Left forelimb (tissue), 1 donor: Measurements from ENCODE around the gene C7orf33.
A peak's percentile ranks its signal among the peaks of the same experiment; 100 is the strongest.
"Not testable (repeated sequence)": the region's sequence is repeated elsewhere in the genome, so short reads cannot be mapped to it uniquely, and the experiment has no call there.

Experiments used
- DNase-seq: peaks from one replicate; pipeline ENCODE4 v3.0.0-alpha.2; 2018; ENCODE audit warnings: low spot score

C7orf33 gene, protein sequence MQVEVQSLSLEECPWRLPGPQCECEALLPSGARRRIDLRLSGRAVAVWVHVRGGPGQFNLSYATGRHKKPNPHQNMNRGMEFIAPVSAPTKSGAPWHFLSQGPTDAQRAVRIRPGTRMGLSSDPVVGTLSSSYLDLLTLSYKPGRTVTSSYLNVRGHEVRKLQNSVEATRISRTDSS

DNA sequence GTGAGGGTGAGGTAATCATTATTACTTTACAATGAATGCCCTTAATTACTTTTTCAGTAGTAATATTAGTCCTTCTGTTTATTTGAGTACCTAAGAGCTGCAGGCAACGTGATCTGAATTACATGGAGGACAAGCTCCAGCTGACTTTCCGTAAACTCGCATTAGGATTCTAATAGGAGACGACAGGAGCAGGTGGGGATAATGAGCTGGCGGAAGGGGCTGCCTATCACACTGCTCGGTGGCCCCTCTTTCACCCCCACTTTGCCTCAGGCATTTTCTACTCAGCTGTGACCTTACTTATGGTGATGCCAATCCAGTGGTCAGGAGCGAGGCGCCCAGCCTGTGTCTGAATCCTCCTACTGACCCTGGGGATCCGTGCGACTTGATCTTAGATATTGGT, at the start of gene C7orf33:
C7orf33 (plus strand) TSS at position 296 of the 400 bp plus-strand sequence. CDS start 160 bp downstream, outside the sequence.
- no peak for DNase-seq

DNA sequence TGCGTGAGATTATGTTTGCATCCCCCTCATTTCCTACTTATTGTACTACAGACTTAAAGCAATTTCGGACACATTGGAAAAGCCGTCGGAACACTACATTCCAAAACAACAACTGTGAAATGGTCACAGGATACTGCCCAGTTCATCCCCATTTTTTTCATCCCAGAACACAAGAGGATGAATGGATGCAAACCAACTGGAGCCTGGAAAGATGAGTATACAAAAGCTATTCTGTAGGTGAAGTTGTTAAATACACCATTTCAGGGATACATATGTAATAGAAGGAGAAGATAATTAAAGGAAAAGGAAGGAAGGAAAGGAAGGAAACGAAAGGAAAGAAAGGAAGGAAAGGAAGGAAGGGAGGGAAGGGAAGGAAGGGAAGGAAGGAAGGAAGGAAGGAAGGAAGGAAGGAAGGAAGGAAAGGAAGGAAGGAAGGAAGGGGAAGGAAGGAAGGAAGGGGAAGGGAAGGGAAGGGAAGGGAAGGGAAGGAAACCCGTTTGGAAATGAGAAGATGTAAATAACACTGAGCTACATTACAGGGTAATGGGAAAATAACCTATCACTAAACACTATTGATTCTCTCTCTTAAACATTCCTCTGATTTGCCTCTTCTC, 48.6 kb upstream of the C7orf33 start:
- no peak for DNase-seq

DNA sequence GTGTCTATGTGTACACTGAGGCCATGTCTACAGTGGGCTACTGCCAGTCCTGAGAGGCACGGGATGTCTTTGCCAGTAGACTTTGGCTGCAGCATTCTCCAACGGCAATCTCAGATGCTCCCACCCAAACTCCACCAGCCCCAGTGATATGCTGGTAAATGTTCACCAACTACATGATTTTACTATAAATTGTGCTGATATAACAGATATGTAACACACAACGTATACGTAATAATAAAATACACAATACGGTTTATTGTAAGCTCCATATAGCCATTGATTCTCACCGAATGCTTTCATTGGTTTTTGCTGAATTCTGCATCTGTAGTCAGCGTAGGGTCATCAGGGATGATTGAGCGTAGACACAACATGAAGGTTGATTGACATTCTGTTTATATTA, 47.3 kb upstream of the C7orf33 start:
- no peak for DNase-seq

DNA sequence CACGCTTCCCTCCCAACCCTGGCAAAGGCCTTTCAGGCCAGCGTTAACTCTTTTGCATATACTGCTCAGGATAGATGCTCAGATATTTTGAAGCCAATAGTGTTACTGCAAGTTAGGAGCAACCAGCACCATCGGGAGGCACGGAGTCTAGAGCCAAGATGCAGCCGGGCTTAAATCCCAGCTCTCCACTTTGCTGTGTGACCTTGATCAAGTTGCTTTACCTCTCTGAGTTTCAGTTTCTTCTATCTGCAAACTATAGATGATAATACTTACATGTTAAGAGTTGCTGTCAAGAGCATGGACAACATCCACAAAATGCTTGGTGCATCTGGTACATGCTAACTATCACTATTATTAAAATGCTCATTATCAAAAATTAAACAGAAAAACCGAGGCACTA, 45.4 kb upstream of the C7orf33 start:
- DNase-seq = no peak

DNA sequence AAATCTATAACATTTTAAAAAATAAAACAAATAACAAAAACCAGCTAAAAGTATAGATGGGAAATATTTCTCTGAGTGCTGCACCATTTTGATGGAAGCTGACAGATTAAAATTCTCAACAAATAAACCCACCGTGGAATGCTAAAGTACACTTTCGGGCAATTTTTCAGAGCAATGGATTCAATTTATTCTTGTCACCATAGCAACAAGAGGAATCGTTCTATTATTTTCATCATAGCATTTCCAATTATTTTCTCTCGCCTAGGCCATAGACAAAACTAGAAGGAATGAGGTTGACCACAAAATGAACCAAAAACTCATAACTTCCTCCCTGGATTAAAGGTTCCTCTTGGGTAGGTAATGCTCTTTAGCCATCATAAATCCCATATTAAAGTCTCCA, 44.6 kb upstream of the C7orf33 start:
- no peak for DNase-seq

DNA sequence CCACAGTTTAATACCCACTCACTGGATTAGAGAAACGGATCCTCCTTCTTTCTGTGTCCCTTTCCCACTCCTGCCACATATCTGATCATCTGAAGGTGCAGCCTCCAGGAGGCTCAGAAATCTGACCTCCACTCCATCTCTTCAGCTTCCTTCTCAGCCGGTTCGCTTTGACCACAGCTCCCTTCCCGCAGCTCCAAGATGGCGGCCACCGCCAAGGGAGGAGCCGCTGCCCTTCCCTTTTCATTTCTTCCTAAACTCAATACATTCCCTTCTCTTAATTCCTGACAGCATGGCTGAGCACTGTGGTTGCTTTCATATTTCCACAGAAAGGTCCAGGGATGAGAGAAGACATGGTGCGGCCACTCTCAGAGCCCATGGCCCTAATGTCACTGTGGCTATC, 43.7 kb upstream of the C7orf33 start:
- no peak for DNase-seq

DNA sequence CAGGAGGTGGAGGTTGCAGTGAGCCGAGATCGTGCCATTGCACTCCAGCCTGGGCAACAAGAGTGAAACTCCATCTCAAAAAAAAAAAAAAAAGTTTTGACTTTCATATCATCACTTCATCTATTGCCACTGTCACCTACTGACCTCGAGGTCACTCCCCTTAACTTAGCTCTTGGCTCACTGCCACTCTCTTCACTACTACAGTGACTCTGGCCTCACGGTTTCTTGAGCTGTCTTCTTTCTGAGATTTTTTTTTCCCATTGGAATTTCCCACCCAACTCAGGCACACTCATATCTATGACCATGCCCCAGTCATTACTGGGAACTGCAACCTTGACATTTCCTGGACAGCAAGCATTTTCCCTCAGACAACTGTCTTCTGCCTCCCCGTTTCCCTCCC, 42.6 kb upstream of the C7orf33 start:
- DNase-seq = no peak

DNA sequence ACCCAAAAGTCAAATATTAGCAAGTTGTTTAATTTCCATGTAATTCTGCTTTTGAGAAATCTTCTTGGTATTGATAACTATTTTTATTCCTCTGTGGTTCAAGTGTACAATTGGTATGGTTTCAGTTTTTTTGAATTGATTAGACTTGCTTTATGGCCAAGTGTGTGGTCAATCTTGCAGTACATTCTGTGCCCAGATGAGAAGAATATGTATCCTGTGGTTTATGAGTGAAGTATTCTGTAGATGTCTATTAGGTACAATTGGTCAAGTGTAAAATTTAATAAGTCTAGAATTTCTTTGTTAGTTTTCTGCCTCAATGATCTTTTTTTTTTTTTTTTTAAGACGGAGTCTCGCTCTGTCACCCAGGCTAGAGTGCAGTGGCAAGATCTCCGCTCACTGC, 36.6 kb upstream of the C7orf33 start:
- DNase-seq = no peak

DNA sequence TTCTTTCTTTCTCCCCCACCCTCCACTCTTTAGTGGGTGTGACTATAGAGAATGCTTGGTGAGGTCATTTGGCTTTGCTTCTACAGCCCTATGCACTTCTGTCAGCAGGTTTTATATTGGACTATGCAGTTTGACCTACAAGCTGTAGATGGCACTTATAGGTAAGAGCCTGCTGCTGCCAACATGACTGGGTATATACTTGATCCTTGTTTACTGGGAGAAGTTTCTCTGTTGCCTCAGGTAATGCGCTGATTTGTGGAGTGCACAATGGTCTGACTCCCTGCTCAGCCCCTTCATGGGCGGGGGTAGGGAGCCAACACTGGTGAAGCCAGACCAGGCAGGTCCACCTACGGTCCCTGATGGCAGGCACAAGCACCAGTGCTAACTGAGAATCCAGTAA, 33.7 kb upstream of the C7orf33 start:
- DNase-seq = no peak

DNA sequence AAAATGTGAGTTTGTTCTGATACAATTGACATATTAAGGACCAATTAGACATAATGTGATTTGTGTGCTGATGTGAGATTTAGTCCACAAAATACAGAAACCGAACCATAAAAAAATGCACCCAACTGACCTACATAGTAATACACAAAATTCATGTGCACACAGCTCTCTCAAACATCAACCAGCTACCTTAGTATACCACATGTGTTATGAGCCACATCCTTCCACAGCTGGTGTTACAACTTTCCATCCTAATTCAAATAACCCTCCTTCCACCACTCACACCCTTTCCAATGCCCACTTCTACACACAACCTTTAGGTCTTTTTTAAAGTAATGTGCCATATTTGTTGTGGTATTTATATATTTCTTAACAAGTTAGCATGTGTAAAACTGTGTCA, 31.7 kb upstream of the C7orf33 start:
- DNase-seq = no peak

DNA sequence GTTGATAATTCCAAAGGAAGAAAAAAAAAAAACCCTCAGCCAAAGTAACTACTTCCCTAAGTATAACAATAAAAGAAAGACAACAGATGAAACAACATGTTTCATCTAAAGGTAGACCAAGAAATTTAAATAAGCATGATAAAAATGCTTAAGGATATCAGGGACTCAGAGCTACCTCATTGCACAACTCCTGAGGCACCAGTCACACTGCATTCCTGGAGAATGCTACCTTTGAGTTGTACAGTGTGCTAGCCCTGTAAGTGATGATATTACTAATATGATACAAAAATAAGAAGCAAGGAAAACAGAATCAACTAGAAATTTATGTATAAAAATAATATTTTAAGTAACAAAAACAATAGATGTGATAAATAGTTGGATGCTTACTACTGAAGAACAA, 29.5 kb upstream of the C7orf33 start:
- no peak for DNase-seq

DNA sequence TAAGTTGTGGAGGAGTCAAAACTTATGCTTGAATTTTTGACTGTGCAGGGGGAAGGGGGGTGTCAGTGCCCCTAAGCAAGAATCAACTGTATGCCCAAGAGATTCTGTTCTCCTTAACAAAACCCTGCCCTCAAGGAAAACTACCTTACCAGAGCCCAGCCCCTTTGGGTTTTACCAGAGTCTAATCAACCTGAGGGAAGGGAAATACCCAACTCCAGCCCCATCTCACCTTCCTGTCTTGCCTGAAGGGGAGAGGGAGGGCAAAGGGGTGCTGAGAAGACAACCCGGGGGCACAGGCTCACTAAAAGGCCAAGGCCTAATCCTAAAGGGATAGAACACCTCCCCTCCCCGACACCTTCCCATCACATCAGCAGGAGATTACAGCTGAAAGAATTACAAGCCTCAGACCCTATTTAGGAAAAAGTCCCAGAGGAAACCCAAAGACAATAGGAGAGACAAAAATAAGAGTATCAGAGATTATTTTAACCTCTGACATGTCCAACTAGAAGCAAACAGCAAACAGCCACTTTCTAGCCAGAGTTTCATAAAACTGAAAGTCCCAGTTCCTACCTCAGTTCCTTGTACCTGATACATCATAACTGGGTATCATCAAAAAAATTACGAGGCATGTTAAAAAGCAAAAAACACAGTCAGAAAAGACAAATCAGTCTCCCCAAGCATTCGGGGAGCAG, 26.8 kb upstream of the C7orf33 start:
- DNase-seq = no peak

DNA sequence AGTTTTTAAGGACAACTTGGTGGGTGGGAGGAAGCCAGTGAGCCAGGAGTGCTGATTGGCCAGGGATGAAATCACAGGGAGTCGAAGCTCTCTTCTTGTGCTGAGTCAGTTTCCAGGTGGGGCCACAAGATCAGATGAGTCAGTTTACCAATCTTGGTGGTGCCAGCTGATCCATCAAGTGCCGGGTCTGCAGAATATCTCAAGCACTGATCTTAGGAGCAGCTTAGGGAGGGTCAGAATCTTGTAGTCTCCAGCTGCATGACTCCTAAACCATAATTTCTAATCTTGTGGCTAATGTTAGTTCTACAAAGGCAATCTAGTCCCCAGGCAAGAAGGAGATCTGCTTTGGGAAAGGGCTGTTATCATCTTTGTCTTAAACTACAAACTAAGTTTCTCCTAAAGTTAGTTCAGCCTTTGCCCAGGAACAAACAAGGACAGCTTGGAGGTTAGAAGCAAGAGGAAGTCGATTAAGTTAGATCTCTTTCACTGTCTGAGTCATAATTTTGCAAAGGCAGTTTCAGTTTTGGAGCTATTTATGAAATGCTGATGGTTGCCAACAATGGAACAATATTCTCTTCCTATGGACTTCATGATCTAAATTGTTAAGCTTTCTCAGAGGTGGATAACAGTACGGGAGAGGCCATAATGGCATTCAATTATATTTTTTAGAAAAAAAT, 26.2 kb upstream of the C7orf33 start:
- DNase-seq = not testable (repeated sequence)

DNA sequence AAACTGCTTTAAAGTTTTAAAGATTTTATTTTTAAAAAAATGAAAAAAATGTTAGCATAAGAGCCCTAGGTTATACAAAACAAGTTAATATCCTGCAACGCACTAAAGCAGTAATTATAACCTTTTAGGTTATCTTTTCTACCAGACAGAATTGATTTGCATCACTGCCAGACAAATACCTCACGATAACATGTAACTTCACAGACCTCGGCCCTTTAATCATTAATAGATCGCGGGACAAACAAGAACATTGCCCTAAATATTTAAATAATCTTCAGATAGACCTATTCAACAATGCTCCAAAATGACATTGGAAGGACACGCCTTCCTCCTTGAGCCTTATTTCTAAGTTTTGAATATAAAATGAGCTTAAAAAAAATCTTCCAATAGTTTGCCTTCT, 23.8 kb upstream of the C7orf33 start:
- no peak for DNase-seq

DNA sequence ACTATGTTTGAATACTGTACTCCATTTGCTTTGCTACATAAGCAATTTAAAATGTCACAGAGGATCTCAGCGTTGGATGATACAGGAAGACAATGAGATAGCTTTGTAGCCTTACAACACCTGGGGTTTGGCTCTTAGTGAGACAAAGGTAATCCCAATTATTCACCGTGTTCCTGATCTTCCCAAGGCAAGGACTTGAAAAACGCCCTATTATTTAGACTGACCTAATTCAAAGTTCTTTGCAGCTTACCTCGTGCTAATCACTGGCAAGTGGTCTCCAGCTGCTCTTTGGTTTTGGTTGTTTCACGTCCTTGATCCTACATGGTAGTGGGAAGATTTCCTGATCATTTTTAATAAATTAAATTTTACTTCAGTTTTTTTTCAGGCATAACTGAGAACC, 23.0 kb upstream of the C7orf33 start:
- DNase-seq = no peak

DNA sequence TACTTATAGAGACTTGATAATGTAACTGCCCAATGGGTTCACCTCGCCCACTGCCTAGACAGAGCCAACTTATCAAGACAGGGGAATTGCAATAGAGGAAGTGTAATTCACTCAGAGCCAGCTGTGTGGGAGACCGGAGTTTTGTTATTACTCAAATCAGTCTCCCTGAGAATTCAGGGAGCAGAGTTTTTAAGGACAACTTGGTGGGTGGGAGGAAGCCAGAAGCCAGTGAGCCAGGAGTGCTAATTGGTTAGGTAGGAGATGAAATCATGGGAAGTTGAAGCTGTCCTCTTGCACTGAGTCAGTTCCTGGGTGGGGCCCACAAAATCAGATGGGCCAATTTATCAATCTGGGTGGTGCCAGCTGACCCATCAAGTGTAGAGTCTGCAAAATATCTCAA, 20.1 kb upstream of the C7orf33 start:
- no peak for DNase-seq

DNA sequence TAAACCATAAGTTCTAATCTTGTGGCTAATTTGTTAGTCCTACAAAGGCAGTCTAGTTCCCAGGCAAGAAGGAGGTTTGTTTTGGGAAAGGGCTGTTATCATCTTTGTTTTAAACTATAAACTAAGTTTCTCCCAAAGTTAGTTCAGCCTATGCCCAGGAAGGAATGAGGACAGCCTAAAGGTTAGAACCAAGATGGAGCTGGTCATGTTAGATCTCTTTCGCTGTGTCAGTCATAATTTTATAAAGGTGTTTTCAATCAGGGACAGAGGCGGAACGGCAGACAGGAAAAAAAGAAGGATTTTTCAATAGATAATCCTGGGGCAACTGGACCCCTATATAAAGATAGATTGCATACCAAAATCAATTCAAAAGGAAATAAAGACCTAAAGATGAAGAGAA, 19.6 kb upstream of the C7orf33 start:
- not testable (repeated sequence) for DNase-seq

DNA sequence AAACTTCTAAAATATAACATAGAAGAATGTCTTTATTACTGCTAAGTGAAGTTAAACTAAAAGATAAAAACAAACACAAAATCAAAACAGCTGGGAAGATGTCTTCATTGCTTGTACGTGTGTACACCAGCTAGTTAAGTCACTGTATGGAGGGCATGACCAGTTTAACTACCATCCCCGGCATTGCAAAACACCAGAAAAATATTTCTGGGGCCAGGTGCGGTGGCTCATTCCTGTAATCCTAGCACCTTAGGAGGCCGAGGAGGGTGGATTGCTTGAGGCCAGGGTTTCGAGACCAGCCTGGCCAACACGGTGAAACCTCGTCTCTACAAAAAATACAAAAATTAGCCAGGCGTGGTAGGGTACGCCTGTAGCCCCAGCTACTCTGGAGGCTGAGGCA, 19.2 kb upstream of the C7orf33 start:
- DNase-seq = no peak

DNA sequence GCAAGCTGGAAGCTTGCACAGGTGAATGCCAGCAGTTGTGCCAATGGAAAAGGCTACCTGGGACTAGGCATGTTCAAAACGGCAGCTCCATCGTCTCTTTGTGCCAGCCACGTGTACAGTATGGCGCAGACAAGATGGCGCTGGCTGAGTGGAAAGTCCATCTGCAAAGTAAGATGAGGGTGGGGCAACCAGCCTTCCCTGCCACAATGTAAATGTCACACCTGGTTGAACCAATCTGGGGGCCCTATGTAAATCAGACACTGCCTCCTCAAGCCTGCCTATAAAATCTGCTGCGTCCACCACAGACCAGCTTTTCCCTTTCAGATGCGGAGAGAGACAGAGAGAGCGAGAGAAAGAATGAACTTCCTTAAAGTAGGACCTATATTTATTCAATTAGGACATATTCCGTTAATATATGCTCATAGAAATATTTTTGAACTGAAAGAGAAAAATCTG, 18.5 kb upstream of the C7orf33 start:
- DNase-seq = no peak

DNA sequence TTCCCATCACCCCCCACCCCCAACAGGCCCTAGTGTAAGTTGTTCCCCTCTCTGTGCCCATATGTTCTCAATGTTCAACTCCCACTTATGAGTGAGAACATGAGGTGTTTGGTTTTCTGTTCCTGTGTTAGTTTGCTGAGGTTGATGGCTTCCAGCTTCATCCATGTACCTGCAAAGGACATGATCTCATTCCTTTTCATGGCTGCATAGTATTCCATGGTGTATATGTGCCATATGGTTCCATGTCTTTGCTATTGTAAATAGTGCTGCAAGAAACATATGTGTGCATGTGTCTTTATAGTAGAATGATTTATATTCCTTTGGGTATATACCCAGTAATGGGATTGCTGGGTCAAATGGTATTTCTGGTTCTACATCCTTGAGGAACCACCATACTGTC, 17.0 kb upstream of the C7orf33 start:
- not testable (repeated sequence) for DNase-seq

DNA sequence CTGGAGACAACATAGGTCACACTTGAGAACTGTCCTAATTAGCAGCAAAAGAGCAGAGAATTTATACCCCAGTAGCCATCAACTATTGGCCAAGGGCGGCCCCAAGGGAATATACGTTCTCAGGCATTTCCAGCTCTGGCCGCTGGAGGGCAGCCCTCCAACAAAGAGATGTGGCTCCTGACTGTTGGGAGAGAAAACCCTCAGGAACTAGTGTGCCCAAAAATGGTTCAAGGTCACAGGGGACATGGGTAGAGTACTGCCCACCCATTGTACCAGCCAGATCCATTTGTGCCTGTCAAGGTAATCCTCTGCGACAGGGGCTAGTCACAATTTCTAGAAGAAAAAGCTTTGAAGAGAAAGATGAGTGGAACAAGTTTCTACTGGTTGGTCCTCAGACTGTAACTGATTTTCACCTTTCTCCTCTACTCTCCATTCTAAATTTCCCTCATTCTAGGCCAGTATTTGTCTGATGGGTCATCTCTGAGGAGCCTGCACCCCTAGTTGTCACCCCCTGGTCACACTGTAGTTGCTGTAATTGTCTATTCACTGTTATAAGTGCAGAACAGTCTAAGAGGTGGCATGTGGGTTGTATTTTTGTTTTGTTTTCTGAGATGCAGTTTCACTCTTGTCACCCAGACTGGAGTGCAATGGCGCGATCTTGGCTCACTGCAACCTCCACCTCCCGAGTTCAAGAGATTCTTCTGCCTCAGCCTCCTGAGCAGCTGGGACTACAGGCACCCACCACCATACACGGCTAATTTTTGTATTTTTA, 14.7 kb upstream of the C7orf33 start:
- DNase-seq = peak; percentile 75

DNA sequence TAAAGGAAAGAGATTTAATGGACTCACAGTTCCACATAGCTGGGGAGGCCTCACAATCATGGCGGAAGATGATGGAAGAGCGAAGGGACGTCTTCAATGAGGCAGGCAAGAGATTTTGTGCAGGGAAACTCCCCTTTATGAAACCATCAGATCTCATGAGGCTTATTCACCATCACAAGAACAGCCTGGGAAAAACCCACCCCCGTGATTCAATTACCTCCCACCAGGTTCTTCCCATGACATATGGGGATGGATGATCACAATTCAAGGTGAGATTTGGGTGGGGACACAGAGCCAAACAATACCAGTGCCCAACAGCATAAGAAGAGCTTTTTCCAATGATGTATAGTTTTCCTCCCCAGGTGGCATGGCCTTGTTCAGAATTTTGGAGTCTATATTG, 11.2 kb upstream of the C7orf33 start:
- DNase-seq = no peak
